IMR-90 (cell line): ENCODE data around the gene CIDEC.

ENCODE experiments used
- BHLHE40 ChIP-seq: fragments of 150-350 bp; IDR thresholded peaks from 2 replicates; pipeline ENCODE4 v1.6.1; 2016; ENCODE audit warnings: mild to moderate bottlenecking, low read depth, low read length
- CEBPB ChIP-seq: IDR thresholded peaks from 2 replicates; pipeline ENCODE4 v1.6.1; 2012; ENCODE audit warnings: low read depth, low read length, improper control_type of control experiment
- CHD1 ChIP-seq: IDR thresholded peaks from 2 replicates; pipeline ENCODE4 v1.6.1; 2012; ENCODE audit warnings: low read depth, low read length, improper control_type of control experiment
- CTCF ChIP-seq: conservative IDR thresholded peaks from 2 replicates; pipeline ENCODE4 v1.5.1; 2012; ENCODE audit warnings: mild to moderate bottlenecking, low read depth, low read length, improper control_type of control experiment
- FOS ChIP-seq: fragments of 150-350 bp; IDR thresholded peaks from 2 replicates; pipeline ENCODE4 v1.6.1; 2016; ENCODE audit warnings: low read depth, low read length
- MAFK ChIP-seq: IDR thresholded peaks from 2 replicates; pipeline ENCODE4 v1.6.1; 2012; ENCODE audit warnings: low read depth, low read length, improper control_type of control experiment
- MXI1 ChIP-seq: IDR thresholded peaks from 2 replicates; pipeline ENCODE4 v1.6.1; 2012; ENCODE audit warnings: low read depth, mild to moderate bottlenecking, low read length, moderate library complexity, borderline replicate concordance
- POLR2A ChIP-seq: IDR thresholded peaks from 2 replicates; pipeline ENCODE4 v1.6.1; 2012; ENCODE audit warnings: mild to moderate bottlenecking, low read depth, low read length
- RAD21 ChIP-seq: IDR thresholded peaks from 2 replicates; pipeline ENCODE4 v1.6.1; 2012; ENCODE audit warnings: low read length, improper control_type of control experiment
- RFX5 ChIP-seq: IDR thresholded peaks from 2 replicates; pipeline ENCODE4 v1.8.0; 2012; ENCODE audit warnings: low read depth, mild to moderate bottlenecking, low read length, moderate library complexity
- SMC3 ChIP-seq: fragments of 150-350 bp; IDR thresholded peaks from 2 replicates; pipeline ENCODE4 v1.6.1; 2016; ENCODE audit warnings: low read depth, mild to moderate bottlenecking, antibody characterized with exemption, low read length, moderate library complexity
- USF2 ChIP-seq: fragments of 150-350 bp; IDR thresholded peaks from 2 replicates; pipeline ENCODE4 v1.6.1; 2017; ENCODE audit warnings: mild to moderate bottlenecking, antibody characterized with exemption, low read length, low read depth

GRCh38 chr3:9916734-9917680, 37.0 kb upstream of the CIDEC start, which contains the start of gene IL17RC:
- no peak for TF ChIP-seq CTCF
- TF ChIP-seq SMC3: no peak
- TF ChIP-seq RAD21: no peak
- no peak for TF ChIP-seq FOS
- TF ChIP-seq RFX5: no peak
- no peak for TF ChIP-seq BHLHE40
- no peak for TF ChIP-seq POLR2A
- 0 out of 2 replicates have a peak, but pooled peaks have one; percentile 32 for TF ChIP-seq MXI1
- TF ChIP-seq MAFK: no peak
- no peak for TF ChIP-seq CHD1
- TF ChIP-seq USF2: no peak
- TF ChIP-seq CEBPB: no peak
